ENCODE measurements around the gene AKAP5.

AKAP5 gene, protein sequence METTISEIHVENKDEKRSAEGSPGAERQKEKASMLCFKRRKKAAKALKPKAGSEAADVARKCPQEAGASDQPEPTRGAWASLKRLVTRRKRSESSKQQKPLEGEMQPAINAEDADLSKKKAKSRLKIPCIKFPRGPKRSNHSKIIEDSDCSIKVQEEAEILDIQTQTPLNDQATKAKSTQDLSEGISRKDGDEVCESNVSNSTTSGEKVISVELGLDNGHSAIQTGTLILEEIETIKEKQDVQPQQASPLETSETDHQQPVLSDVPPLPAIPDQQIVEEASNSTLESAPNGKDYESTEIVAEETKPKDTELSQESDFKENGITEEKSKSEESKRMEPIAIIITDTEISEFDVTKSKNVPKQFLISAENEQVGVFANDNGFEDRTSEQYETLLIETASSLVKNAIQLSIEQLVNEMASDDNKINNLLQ

DNA sequence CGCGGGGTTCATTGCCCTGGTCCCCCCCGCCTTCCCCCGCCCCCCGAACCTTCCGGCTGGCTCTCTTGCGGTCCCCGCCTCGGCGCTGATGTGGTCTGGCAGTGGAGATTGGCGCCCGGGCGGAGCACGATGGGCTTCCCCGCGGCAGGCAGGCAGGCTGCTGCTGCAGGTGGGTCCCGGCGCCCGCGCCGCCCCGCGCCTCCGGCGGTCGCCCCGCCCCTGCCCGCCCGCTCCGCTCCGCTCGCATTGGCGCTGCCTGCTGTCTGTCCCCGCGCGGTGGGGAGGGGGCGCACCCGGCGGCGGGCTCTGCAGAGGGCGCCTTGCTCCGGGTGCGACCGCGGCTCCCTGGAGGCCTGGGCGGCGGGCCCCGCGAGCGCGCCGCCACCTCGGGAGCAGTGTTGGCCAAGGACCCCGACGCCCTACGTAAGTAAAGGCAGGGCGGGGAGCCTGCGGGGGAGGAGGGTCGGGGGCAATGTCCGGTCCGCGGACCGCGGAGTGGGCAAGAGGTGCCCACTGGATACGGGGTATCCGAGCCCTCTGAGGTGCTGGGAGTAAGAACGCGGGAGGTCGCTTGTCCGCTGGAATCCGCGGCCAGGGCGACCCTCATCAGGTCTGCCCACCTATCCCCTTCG is at the start of gene AKAP5:
Gene AKAP5 (plus strand): TSS at position 309 of the 632 bp plus-strand sequence. CDS start 2,896 bp downstream, outside the sequence.
- DNase-seq = peak; percentile 76

DNA sequence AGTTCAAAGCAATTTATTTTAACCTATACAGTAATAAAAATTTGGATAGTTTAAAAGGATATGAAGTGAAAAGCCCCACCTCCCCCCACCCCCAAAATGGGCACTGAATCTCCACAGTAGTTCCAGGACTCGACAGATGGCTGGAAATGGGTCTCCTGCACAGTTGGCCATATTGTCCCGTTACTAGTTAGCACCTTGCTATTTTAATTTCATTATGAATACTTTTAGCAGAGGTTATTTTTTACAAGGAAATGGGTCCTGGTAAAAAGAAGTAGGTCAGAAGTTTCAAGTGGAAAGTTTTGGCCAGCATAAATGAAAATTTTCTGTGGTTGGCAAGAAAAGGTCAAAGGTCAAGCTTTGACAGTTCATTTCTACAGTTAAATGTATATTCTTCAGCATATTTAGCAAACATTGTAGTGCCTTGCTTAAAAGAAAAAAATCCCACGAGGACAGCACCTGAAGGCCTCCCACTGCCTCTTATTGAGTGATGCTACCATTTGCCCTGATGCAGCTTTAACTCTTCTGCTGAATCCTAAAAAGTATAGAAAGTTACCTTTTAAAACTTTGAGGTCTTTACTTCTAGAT is 48.9 kb upstream of the AKAP5 start:
- no peak for DNase-seq

DNA sequence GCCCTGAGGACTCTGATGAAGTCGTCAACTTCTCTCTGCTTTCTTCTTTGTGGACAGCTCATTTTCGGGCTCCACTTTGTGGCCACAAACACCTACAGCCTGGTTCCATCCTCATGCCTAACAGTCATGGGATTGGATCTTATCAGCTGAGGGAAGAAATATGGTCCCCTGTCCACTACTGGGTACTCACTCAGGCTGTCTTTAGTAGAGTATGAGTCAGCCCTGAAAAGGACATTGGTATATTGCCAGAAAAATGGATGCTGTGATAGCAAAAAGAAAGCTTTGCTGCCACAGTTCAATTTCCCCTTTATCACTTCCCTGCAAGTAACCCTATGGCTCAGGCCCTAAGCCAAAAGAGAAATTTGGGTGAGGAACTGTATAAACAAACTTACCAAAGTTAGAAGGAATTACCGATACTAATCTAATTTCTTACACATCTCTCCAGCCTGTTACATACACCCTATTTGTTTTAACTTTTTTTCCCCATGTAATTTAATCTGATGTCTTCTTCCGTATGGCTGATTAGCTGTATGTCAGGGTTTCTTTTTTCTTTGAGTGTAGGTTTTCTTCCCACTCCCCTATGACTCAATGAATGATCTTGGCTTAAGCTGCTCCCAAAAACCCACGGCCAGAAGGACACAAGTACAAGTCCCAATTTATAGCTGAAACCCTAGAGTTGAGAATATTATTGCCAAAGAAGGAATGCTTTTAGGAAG is 48.1 kb upstream of the AKAP5 start:
- no peak for DNase-seq

DNA sequence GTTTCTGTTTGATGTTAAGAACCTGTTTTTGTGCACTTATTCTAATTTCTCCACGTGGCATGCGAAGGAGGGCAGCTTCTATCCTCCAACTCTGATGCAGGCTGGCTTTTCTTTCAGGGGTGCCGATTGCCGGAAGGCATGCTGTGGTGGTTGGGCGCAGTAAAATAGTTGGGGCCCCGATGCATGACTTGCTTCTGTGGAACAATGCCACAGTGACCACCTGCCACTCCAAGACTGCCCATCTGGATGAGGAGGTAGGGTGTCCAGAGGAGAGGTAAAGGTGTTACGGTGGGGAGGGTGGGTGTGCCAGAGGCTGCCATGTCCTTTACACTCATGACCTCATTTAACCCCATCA is 47.6 kb upstream of the AKAP5 start:
- DNase-seq = no peak

DNA sequence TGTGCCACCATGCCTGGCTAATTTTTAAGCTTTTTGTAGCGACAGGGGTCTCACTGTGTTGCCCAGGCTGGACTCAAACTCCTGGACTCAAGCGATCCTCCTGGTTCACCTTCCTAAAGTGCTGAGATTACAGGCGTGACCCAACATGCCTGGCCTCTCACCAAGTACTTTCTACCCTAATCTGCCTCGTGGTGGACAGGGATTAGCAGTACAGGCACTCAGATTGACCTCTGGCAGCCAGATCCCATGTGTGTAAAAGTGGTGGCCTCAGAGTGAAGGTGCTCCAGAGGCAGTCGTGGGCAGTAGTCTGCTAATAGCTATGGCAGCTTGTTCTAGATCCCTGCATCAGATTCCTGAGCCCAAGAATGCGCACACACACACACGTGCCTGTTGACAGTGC is 46.3 kb upstream of the AKAP5 start:
- DNase-seq = no peak

DNA sequence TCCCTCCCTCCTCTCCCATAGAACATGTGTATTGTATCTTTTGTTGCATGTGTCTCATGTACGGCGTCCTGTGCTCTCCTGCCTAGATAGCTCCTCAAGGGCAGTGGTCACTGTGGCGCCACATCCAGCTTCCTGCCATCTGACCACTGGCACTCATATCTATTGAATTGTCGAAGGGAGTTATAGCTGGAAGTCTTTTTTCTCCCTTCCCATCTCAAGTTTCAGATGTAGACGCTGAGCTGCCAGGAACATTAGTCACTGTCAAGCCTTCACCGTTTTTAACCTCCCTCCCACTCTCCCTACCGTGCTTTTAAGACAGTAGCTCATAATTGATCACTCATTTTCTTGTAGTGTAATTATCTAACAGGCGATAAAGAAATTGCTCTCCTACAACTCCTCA is 44.1 kb upstream of the AKAP5 start:
- DNase-seq = no peak

DNA sequence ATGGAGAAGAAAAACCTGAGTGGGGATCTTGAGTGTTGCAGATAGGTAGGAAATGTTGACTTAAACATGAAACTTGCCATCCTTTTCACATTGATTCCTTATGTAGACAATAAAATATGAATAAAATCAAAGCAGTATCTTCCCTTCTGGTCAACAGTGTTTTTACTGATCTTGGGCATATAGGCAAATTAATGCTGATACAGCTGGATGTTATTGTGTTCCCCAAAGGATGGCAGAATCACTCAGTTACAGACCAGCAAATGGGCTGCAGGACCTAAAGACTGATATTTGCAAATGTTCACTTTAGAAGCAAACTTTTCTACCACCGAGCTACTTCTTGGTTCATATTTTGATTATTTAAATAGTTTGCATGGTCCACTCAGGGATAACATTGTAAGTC is 43.3 kb upstream of the AKAP5 start:
- no peak for DNase-seq

DNA sequence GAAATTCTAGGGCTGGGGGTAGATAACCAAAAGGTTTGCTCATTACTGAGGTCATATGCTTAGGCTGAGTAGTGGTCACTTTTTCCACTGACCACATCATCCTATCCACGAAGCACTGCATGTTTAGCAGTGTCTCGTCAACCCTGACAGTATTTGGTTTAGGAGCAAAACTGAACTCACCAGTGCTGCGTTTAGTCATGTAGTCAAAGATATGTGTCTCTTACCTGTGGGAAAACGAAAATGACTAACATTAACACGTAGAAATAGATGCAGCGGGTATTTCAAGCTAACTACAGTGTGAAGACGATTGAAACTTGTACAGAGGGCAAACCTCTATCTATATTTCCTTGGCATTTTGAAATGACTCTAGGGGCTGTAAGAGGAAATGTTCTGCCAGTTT is 42.5 kb upstream of the AKAP5 start:
- DNase-seq = no peak

DNA sequence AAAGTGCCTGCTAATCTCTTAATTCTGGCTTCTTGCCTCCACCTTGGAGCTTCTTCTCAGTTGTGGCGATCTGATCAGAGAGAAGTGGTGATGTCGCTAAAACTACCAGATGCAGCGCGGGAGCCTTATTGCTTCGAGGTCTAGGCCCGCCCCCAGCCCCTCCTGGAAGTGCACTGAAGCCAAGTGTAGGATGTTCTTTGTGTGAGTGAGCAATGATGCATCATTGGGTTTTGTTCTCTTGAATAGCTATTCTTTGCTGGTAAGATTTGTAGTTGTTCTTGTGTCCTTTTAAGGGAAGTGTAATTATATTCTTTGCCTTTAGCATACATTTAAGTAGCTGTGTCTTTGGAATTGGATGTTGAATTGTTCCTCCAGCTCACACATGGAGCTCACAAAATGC is 41.3 kb upstream of the AKAP5 start:
- no peak for DNase-seq

DNA sequence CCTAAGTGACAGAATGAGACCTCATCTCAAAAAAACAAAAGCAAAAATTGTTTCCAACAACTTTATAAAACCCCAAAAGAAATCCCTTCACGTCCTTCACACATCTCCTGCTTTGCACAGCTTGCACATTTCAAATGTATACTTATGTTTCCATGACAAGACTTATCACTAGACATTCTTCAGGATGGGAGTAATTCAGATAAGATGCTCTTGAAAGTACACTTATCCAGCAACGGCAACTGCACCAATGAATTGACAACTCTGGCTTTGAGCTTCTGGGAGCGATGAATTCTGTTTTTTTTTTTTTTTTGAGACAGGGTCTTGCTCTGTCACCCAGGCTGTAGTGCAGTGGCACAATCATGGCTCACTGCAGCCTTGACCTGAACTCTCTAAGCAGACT is 30.8 kb upstream of the AKAP5 start:
- no peak for DNase-seq

DNA sequence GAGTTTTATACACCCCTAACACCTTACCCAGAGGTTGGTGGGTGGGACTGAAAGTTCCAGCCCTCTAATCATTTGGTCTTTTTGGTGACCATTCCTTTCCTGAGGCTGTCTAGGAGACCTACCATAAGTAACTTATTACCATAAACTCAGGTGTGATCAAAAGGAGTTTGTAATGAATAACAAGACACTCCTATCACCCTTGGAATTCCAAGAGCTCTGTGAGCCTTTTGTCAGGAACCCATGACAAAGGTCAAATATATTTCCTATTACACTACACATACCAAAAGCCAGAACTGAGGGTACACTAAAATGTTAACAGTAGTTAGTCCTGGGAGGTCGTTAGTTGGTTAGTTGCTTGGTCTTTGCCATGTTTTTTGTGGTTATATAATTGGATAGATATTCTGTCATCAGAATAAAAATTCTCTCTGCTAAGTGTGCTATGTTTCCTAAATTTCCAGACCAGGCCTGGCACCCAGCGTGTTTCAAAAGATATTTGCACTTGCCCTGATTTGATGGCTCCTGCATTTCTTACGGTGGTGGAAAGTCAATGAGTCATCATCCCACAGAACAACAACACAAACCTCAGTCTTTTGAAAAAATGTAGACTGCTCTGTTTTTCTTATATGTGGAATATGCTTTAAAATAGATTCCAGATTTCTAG is 27.0 kb upstream of the AKAP5 start:
- no peak for DNase-seq

DNA sequence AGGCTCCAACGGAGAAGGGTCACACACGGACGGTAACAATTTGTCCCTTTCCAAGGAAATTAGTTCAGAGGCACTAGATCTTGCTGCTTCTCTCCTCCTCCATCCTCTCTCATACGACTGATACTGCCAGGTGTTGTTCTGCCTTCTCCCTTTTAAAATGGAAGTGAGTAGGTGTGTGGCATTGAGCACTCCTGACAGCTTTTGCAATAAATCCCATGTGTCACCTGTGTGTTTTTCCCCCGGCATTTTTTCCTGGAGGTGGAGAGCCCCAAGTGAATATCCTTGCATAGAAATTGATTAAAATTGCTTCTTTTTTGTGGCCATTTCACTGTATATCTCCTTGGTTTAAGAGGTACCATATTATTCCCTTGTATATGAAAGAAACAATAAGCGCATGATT is 26.2 kb upstream of the AKAP5 start:
- DNase-seq = no peak

DNA sequence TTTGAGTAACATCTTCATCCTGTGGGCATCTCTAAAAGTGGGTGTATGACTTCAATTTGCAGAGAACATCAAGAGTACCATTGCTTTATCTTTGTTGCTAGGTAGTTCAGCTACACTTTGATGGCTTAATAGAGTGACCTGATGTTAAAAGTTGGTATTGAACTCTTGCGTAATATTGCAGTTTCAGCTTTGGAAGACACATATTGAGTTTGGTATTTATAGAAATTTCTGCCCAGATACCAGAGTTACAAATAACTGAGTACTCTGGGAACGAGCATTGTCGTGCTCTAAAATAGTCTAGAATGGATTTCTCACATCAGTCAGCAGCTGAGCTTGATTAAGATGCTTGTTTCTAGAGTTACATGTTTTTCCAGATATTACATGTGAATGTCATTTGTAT is 24.8 kb upstream of the AKAP5 start:
- no peak for DNase-seq

DNA sequence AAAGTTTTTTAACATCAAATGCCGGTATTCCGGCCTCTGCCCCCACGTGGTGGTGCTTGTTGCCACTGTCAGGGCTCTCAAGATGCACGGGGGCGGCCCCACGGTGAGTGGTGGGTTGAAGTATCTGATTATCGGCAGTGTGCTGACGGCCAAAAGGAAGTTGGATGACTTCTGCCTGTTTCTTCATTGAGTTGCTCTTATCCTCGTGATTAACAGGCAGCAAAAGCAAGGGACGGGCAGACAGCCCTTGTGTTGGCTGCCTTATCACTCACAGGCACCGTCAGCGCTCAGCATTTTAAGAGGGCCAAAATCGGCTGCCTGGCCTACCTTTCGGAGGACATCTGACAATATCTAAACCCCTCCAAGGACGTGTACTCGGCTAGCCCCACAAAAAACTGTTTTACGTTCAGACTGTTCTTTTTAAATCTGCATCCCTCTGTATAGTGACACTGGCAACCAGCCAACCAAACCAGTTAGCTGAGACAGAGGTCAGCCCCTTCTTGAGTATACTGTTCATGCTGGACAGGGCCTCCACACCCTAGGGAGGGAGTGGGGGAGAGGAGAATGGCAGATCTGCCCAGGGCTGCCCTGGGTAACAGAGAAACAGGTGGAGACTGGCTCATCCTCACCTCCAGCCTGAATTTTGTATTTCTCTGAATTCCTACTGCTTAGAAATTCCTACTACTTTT is 22.9 kb upstream of the AKAP5 start:
- no peak for DNase-seq

DNA sequence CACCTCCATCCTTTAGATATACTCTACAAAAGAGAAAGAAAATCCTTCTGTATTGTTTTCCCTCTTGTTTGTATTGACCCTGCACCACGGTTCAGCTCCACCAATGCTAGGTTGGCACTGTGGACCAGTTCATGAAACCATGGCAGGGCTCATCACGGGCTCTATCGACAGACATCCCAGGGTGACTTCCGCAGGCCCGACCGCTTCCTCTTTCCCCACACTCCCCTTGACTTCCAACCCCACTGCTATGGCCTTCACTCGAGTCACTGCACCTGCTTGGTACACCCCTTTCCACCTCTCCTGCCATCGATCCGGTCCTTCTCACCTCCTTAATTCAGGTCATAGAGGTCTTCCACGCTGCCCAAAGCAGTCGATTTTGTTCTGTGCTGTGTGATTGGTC is 21.2 kb upstream of the AKAP5 start:
- no peak for DNase-seq

DNA sequence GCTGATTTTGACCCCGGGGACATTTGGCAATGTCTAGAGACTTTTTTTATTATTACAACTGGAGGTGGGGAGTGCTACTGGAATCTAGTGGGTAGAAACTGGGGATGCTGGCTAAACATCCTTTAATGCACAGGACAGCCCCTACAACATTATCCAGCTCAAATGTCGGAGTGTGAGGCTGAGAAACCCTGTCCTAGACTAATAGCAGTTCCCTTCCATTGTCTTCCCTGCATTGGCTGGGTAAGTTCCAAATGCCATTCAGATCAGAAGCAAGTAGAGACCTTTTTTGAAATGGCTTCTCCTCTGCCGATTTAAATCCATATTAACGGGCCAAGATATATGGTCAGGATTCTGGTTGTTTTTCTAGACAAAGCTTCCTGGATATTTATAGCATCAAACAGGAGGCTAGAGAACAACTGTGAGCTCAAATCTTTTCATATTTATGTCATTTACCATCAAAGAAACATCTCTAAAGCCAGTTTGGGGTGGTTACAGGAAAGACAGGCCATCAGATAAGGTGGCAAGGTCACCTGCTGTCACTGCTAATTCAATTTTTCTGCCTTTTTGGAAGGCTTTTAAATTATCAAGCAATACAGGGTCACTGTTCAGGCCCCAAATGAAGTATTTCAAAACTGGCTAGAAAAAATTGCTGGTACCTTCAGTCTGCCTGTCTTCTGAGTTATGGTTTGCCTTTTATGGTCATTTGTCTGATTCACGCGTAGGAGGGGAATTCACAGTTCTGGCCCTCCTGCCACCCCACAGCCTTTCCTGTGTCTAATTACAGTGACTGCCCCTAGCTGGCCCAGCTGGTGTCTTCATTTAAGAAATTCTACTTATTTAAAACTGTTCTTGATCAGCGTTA is 20.1 kb upstream of the AKAP5 start:
- peak; percentile 76 for DNase-seq

DNA sequence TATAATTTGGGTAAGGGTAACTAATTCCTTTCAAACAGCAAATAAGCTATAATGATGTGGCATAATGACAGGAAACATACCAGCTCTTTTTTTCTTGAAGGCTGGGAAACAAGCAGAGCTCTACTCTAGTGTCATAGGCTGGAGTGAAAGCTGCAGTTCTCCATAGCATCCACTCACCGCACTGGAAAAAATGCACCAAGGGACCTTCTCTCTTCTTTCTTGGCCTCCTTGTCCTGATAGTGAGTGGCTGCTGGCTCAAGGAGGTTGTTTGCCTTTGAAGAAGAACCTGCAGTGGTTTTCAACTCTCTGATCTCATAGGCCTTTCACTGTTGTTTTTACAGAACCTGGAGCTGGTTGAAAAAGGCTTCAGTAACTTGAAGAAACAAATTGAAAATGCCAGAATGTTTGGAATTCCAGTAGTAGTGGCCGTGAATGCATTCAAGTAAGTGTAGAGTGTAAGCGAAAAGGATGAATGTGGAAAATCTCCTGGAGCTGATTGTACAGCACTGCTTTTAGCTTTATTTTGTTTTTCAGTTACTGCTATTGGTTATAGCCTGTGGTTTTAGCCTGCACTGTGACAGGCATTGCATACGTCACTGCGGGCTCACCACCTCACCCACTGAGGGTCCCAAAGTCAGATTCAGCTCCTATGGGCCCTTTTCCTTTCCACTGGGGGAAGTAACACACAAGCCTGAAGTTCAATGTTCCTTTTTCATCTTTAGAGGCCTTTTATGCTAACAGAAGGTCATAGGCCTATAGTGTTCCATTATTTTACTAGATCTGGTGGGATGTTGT is 17.2 kb upstream of the AKAP5 start:
- DNase-seq = peak; percentile 34

DNA sequence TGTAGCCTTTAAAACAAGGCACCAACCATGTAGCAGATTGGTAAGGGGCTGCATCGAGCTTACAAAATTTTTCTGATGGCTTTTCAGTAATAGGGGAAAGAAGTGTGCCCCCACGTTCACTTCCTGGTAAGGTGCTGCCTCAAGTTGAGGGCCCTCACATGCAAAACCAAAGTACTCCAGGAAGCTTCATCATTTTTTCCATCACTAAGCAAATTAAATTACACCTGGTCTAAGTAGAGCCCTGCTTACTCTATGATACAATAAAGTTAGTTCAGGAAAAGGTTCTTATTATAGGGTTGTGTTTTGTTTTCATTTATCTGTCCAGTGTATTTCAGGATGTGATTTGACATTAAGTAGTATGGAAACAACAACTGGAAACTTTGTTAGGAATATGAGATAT is 15.0 kb upstream of the AKAP5 start:
- DNase-seq = no peak

DNA sequence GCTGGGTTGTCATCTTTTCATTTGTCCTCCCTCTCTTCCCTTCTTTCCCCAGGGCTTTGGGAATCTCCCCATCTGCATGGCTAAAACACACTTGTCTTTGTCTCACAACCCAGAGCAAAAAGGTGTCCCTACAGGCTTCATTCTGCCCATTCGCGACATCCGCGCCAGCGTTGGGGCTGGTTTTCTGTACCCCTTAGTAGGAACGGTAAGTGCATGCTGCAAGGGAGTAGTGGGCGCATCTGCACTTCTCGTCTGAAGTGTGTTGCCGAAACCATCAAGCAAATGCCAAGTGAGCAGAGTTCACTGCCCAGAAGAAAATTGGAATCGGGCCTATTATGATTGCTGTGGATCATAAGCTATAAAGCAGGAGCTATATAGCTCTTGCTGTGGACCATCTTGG is 10.6 kb upstream of the AKAP5 start:
- no peak for DNase-seq

DNA sequence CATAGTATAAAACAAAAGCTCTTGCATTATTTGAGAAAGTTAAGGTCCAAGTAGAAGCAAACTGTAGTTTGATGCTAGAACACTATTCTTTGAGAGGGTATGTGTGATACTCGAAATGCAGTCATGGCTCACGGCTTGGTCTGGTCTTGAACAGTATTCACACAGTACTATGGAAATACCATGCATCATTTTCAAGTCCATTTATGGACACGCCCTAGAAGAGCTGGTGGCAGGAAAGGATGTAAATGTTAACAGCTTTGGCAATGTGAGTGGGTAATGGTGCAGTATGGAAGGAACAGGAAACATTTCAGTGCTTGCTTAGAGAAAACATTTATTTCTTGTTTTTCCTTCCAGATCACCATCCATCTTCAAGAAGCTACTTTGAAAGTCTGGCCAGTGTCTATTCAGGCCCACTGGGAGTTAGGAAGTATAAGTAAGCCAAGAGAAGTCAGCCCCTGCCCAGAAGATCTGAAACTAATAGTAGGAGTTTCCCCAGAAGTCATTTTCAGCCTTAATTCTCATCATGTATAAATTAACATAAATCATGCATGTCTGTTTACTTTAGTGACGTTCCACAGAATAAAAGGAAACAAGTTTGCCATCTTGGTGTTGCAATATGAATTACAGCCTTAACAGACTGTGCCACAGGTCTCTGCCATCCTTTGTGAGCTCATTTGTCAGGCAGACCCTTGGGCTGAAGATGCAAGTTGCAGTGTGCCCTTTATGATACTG is 5.7 kb upstream of the AKAP5 start:
- DNase-seq = no peak

Measured in CD4-positive, alpha-beta T cell treated with Interleukin-17A for 1 hour (primary cell).